ENCODE data around the gene P3H2.

- TF ChIP-seq RAD21 (IDR thresholded peaks at IDR 0.05; ENCODE audit: low read depth) (peak; percentile 16; the same call in 1 of the 2 replicates), SIN3A (IDR thresholded peaks at IDR 0.05; ENCODE audit: low read depth) (no peak), SP1 (IDR thresholded peaks at IDR 0.05; ENCODE audit: low read depth) (peak; percentile 27; the same call in 1 of the 2 replicates), CTCF (IDR thresholded peaks at IDR 0.05 in 2 of 3, conservative IDR thresholded peaks at IDR 0.05 in 1 of 3; ENCODE audit: borderline replicate concordance in 1 of 3, insufficient read depth in 1 of 3, low read depth in 2 of 3, low read length in 2 of 3) (no peak), CBX3 (IDR thresholded peaks at IDR 0.05; ENCODE audit: low read depth) (no peak), FOSL1 (IDR thresholded peaks at IDR 0.05; ENCODE audit: low read depth) (peak; percentile 76), ELF1 (IDR thresholded peaks at IDR 0.05; ENCODE audit: borderline replicate concordance, low read depth) (no peak), EZH2 (IDR thresholded peaks at IDR 0.05) (no peak), ATF3 (IDR thresholded peaks at IDR 0.05) (no peak), POLR2AphosphoS5 (IDR thresholded peaks at IDR 0.05; ENCODE audit: low read depth, low read length) (no peak), SRF (IDR thresholded peaks at IDR 0.05; ENCODE audit: low read depth) (no peak), POLR2A (IDR thresholded peaks at IDR 0.05; ENCODE audit: borderline replicate concordance, extremely low read depth, insufficient read depth, insufficient read length) (no peak), YY1 (IDR thresholded peaks at IDR 0.05; ENCODE audit: extremely low read depth, insufficient replicate concordance, low read depth, low read length) (no peak)
These were observed 108.3 kb downstream of the P3H2 start for GRCh38 chr3:190012314-190012782.

Measured in HCT116 (cell line).